M059J (cell line): ENCODE results near the gene OSBPL8. TPM values are rescaled to one million over a fixed set of nuclear protein-coding genes. Genes with fewer than 3 reads are reported as not detected.
"Not testable (repeated sequence)": the region's sequence is repeated elsewhere in the genome, so short reads cannot be mapped to it uniquely, and the experiment has no call there.

Experiments used
- DNase-seq: peaks from one replicate; pipeline ENCODE4 v3.0.0-alpha.2; 2012; ENCODE audit warnings: low read depth
- total RNA-seq: library from RNA; depleted of rRNA; stranded (reverse); fragments of >200 nt; shearing (Covaris generic); gene quantifications from 2 replicates; pipeline ENCODE4 v1.2.3, GENCODE V29; 2014

Gene OSBPL8
- total RNA-seq, 1 experiment from 2014 or later: 44.2 TPM

DNA sequence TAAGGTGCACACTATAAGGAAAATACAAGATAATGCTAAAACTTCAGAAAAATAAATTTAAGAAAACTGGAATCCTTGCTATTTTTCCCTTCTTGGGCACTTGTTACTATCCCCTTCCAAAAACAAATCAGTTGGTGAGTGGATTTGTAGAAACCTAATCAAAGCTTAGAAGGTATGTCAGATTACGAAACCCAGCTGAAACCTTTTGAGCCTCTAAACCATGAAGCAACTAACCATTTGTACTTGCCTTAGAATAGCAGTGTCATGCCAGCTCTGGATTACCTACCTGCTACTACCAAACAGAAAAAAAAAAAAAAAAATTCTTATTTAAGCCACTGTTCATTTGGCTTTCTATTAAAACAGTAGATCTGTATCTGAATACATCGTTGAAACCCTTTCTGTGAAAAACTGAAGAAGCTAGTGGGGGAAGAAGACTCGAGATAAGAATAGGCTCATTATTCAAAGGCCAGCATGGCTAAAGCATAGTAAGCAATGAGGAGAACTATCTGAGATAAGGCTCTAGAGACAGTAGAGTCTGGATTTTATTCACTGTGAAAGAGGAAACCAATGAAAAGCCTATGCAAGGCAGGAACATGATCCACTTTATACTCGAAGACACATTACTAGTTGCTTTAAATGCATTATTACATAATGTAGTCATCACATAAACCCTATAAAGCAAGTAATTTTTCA is 30.2 kb downstream of the OSBPL8 start:
- DNase-seq: no peak

DNA sequence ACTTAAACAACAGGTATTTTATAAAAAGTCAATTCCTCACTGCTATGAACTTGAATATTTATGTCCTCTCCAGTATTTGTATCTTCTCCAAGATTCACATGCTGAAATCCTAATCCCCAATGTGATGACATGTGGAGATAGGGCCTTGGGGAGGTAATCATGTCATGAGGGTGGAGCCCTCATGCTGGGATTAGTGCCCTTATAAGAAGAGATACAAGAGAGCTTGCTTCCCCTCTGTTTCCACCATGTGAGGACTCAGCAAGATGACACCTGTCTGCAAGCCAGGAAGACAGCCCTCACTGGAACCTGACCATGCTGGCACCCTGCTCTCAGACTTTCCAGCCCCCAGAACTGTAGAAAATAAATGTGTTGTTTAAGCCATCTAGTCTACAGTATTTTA is 36.2 kb downstream of the OSBPL8 start:
- no peak for DNase-seq

DNA sequence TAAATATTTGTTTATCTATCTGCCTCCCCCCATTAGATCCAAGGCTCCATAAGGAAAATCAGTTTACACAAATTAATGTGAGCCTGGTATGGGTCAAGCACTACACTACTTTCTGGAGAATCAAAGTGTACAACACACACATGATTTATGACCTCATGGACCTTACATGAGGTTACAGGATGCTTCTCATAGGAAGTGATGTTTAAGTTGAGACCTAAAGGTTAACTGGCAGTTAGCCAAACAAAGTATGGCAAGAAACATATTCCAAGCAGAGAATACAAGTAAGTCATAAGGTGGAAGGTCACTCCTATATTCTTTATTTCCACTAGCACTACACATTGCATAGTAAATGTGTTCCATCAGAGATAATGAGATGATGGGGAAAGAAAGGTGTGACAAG is 39.2 kb downstream of the OSBPL8 start:
- DNase-seq: no peak

DNA sequence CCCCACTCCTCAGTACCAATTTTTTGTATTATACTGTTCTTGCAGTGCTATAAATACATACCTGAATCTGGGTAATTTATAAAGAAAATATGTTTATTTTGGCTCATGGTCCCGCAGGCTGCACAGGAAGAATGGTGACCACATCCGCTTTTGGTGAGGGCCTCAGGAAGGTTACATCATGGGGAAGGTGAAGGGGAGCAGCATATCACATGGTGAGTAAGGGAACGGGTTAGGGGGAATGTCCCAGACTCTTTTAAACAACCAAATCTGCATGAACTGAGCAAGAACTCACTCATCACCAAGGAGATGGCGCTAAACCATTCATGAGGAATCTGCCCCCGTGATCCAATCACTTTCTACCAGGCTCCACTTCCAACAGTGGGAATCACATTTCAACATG is 40.0 kb downstream of the OSBPL8 start:
- DNase-seq: peak; percentile 49

- DNase-seq: no peak
Observed at GRCh38 chr12:76518699-76519098, 40.9 kb downstream of the OSBPL8 start.

- DNase-seq: no peak
Observed at GRCh38 chr12:76515271-76515670, 44.3 kb downstream of the OSBPL8 start.

DNA sequence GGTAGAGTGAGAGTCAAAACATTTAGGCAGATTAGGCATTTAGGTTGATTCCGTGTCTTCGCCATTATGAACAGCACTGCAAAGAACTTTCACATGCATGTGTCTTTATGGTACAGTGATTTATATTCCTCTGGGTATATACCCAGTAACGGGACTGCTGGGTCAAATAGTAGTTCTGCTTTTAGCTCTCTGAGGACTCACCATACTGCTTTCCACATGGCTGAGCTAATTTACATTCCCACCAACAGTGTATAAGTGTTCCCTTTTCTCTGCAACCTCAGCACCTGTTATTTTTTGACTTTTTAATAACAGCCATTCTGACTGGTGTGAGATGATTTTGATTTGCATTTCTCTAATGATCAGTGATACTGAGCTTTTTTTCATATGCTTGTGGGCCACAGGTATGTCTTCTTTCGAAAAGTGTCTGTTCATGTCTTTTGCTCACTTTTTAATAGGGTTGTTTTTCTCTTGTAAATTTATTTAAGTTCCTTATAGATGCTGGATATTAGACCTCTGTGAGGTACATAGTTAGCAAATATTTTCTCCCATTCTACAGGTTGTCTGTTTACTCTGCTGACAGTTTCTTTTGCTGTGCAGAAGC is 48.4 kb downstream of the OSBPL8 start:
- DNase-seq: not testable (repeated sequence)

- no peak for DNase-seq
Observed at GRCh38 chr12:76508128-76508980, 51.2 kb downstream of the OSBPL8 start.

DNA sequence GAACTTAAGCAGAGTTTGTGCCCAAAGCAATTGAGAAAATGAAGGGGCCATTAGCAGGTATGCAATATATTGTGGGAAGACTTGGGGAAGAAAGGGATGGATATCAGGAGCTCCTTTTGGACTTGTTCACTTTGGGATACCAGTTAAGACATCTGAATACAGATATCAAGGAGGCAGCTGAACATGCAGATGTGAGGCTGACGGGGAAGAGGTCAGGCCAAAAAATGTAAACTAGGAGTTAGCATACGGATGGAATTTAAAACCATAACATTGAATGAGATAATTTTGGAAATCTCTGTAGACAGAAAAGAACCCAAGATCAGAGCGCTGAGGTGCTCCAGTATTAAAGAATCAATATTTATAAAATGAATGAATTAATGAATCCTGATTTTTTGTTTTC is 53.4 kb downstream of the OSBPL8 start:
- no peak for DNase-seq

GRCh38 chr12:76505050-76505449 is 54.5 kb downstream of the OSBPL8 start:
- DNase-seq: no peak

DNA sequence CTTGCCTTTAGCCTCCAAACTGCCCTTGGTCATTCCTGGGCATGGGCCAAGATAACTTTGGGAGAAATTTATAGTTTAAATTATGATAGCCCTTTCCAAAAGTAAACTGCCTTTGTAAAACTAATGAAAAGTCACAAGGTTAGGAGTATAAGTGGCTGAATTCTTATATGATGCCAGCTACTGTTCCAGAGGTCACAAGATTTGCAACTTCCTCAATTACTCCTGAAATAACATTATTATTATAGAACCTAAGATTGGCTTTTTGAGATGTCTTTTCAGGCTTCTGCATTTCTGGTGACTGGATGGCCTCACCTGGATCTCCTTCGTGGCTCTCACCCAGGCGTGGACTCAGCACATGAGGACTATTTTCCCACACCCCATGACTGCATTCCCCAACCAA is 55.0 kb downstream of the OSBPL8 start:
- no peak for DNase-seq

DNA sequence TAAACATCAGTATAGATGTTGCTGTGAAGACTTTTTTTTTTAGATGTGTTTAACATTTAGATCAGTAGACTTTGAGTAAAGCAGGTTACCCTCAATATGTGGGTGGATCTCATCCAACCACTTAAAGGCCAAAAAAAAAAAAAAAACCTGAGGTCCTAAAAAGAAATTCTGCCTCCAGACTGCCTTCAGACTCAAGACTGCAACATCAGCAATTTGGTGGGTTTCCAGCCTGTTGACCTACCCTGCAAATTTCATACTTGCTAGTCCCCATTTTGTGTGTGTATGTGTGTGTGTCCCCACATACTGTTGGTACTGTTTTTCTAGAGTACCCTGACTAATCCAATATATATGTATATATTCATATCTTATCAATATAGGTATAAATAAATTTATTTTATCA is 55.6 kb downstream of the OSBPL8 start:
- no peak for DNase-seq

DNA sequence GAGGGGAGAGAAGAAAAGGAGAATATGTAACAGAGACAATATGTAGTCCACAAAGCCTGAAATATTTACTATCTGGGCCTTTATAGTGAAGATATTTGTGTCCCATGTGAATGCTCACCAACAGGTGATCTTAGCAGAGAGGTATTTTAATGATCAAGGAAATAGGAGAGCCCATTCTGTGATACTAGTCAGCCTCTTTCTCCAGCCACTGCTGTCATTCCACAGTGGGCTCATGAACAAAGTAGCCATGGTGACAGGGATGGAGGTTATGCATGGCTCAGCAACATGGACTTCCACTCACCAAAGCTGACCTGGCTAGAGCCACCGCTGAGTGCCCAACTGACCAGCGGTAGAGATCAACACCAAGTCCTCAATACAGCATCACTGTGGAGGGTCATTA is 58.2 kb downstream of the OSBPL8 start:
- DNase-seq: no peak

DNA sequence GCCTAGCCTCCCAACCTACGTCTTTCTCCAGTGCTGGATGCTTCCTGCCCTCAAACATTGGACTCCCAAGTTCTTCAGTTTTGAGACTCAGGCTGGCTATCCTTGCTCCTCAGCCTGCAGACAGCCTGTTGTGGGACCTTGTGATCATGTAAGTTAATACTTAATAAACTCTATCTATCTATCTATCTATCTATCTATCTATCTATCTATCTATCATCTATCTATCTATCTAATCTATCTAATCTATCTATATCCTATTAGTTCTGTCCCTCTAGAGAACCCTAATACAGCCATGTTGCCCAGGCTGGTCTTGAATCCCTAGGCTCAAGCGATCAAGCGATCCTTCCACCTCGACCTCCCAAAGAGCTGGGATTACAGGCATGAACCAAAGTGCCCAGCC is 60.4 kb downstream of the OSBPL8 start:
- DNase-seq: not testable (repeated sequence)

- no peak for DNase-seq
Observed at GRCh38 chr12:76495556-76495955, 64.0 kb downstream of the OSBPL8 start.

DNA sequence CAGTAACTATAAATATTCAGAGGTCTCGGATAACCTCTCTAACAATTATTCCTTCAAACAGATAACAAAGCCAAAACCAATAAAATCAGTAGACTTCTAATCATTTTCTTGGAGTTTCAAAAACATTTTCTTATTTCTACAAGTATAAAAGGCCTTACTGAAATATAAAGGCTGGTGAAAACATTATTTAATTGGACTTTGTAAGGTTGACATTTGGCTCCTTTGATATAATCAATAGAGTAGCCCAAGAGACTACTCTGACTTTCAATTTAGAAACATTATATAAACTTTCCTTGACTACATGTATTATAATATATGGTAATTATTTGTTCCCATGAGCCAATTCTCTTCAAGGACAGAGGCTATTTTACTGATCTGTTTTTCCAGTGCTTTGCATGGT is 68.3 kb downstream of the OSBPL8 start:
- DNase-seq: no peak

GRCh38 chr12:76490763-76491162 is 68.8 kb downstream of the OSBPL8 start:
- no peak for DNase-seq

DNA sequence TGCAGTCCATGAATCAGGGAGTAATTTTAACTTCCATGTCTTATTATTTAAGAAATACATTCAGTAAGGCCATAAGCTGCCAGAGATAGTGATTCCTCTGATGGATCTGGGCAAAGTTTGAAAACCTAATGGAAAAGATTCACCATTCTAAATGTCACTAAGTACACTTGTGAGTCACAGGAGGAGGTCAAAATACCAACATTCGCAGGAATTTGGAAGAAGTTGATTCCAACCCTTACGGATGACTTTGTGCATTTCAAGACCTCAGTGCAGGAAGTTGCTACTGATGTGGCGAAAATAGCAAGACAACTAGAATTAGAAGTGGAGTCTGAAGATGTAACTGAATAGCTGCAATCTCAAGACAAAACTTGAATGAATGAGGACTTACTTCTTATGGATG is 69.8 kb downstream of the OSBPL8 start:
- DNase-seq: peak; percentile 27

GRCh38 chr12:76486011-76486410 is 73.6 kb downstream of the OSBPL8 start:
- no peak for DNase-seq

DNA sequence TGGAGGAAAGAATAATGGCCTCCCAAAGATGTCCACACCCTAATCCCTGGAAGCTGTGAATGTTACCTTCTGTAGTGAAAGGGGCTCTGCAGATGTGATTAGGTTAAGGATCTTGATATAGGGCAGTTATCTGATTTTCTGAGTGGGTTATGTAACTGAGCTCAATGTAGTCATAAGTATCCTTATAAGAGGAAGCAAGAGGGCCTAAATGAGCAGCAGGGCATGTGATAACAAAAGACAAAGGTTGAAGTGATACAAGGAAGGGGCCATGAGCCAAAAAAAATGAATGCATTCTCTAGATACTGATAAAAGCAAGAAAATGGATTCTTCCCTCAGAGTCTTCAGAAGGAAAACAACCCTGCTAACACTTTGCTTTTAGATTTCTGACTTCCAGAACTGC is 78.8 kb downstream of the OSBPL8 start:
- DNase-seq: no peak

- DNase-seq: no peak
Observed at GRCh38 chr12:76478045-76478444, 81.5 kb downstream of the OSBPL8 start.

DNA sequence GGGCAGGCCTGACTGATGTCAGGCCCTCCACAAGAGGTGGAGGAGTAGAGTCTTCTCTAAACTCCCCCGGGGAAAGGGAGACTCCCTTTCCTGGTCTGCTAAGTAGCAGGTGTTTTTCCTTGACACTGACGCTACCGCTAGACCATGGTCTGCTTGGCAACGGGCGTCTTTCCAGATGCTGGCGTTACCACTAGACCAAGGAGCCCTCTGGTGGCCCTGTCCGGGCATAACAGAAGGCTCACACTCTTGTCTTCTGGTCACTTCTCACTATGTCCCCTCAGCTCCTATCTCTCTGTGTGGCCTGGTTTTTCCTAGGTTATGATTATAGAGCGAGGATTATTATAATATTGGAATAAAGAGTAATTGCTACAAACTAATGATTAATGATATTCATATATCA is 86.7 kb downstream of the OSBPL8 start:
- not testable (repeated sequence) for DNase-seq

GRCh38 chr12:76471579-76471978 is 88.0 kb downstream of the OSBPL8 start:
- no peak for DNase-seq
